Esophagus muscularis mucosa (tissue), 4 donors: ENCODE measurements around the gene TBX2. TPM values are rescaled to one million over a fixed set of nuclear protein-coding genes. Genes with fewer than 3 reads are reported as not detected.
A peak's percentile ranks its signal among the peaks of the same experiment; 100 is the strongest.
"Not testable (repeated sequence)": the region's sequence is repeated elsewhere in the genome, so short reads cannot be mapped to it uniquely, and the experiment has no call there.

Experiments used
- DNase-seq: peaks from one replicate; pipeline ENCODE4 v3.0.0-alpha.2; 2017; ENCODE audit errors: extremely low spot score
- H3K27ac ChIP-seq, 4 donors: fragments of 200-600 bp; sonication (generic); replicated peaks in 1 of 4; 1 replicate in 3 of 4; 2 replicates in 1 of 4; pipeline ENCODE4 v1.5.1; 2016 to 2019; ENCODE audit warnings: mild to moderate bottlenecking in 1 of 4
- H3K27me3 ChIP-seq, 4 donors: fragments of 200-600 bp; sonication (generic); one replicate each; pipeline versions ENCODE4 v1.5.1 to v1.6.0; 2016 to 2019
- H3K36me3 ChIP-seq, 4 donors: fragments of 200-600 bp; sonication (generic); one replicate each; pipeline ENCODE4 v1.5.1; 2016 to 2019
- H3K4me1 ChIP-seq, 4 donors: fragments of 200-600 bp; sonication (generic); one replicate each; pipeline ENCODE4 v1.5.1; 2016 to 2019
- H3K4me3 ChIP-seq, 4 donors: fragments of 200-600 bp; sonication (generic); 1 replicate in 2 of 4; 2 replicates in 2 of 4; pipeline ENCODE4 v1.5.1; 2016 to 2019; ENCODE audit warnings: mild to moderate bottlenecking in 4 of 4, moderate library complexity in 1 of 4
- H3K9me3 ChIP-seq, 4 donors: fragments of 200-600 bp; sonication (generic); 1 replicate in 3 of 4; 2 replicates in 1 of 4; pipeline ENCODE4 v1.5.1; 2016 to 2019
- EP300 ChIP-seq: sonication (generic); formaldehyde crosslinking; IDR thresholded peaks from one replicate; pipeline ENCODE4 v1.6.1; 2017; ENCODE audit warnings: antibody characterized with exemption
- POLR2A ChIP-seq: fragments of 450-650 bp; IDR thresholded peaks from one replicate; pipeline ENCODE4 v1.6.1; 2017; ENCODE audit warnings: antibody characterized with exemption, moderate library complexity, mild to moderate bottlenecking, low read depth
- POLR2AphosphoS5 ChIP-seq, 2 donors: sonication (generic); formaldehyde crosslinking; IDR thresholded peaks; one replicate each; pipeline ENCODE4 v1.6.1; 2017; ENCODE audit warnings: antibody characterized with exemption in 2 of 2
- WGBS: methylation state at CpG from one replicate; pipeline ENCODE4 v1.1.5; 2018; 5-methylcytosine and 5-hydroxymethylcytosine counted together
- intact Hi-C: fragments of 100-400 bp; cut with DNase I; formaldehyde crosslinking; loops from one replicate; pipeline ENCODE4 v1.15.1; 2023
- total RNA-seq, 4 donors: library from RNA; depleted of rRNA; stranded (reverse); fragments of >200 nt; gene quantifications; one replicate each; pipeline versions ENCODE4 v1.1.0 to v1.2.1, GENCODE V29; 2016
- TF ChIP-seq, protein P1 (sequence below), 3 experiments: fragments of 200-600 bp in 2 of 3; fragments of 450-650 bp in 1 of 3; sonication (generic) in 2 of 3; IDR thresholded peaks; one replicate each; pipeline ENCODE4 v1.5.1; 2017 to 2019; ENCODE audit warnings: antibody characterized with exemption in 3 of 3, mild to moderate bottlenecking in 2 of 3, moderate library complexity in 1 of 3

TBX2 gene
- total RNA-seq, 4 donors from 2014 or later, result 17.9 to 42.6 (median 31.3) TPM

GRCh38 chr17:61354895-61355874, 44.5 kb upstream of the TBX2 start:
- no peak for TF ChIP-seq POLR2A
- no peaks in the 10 kb centered on the region for H3K36me3 ChIP-seq
- H3K27ac ChIP-seq, result no peak overlapping the region
- 80% methylated on average over 10 of the region's 10 CpGs for WGBS
- intact Hi-C loops, result no loop called here
- no peaks in the 10 kb centered on the region for H3K27me3 ChIP-seq
- H3K4me1 ChIP-seq, result peaks cover 0 to 3% (median 0%) of the 10 kb centered on the region in 4 donors
- no peak overlapping the region for H3K4me3 ChIP-seq
- DNase-seq, result no peak
- H3K9me3 ChIP-seq, result no peaks in the 10 kb centered on the region

DNA sequence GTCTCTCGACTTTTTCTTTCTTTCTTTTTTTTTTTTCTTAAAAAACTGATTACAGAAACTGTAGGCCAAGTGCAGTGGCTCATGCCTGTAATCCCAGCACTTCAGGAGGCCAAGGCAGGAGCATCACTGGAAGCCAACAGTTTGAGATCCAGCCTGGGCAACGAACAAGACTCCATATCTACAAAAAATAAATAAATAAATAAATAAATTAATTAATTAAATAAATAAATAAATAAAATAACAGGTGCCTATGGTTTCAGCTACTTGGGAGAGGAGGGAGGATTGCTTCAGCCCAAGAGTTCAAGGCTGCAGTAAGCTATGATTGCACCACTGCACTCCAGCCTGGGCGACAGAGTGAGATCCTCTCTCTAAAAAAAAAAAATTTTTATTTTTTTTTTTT, 42.6 kb upstream of the TBX2 start:
- H3K4me1 ChIP-seq, result peaks cover 0 to 19% (median 2%) of the 10 kb centered on the region in 4 donors
- H3K4me3 ChIP-seq, DNase-seq, H3K9me3 ChIP-seq, H3K27me3 ChIP-seq, H3K27ac ChIP-seq, H3K36me3 ChIP-seq, intact Hi-C loops: not testable (repeated sequence)
- 90% methylated on average over 3 of the region's 3 CpGs for WGBS

- H3K36me3 ChIP-seq, DNase-seq, H3K27me3 ChIP-seq, intact Hi-C loops, H3K9me3 ChIP-seq, H3K4me3 ChIP-seq, H3K27ac ChIP-seq: not testable (repeated sequence)
- WGBS, result 97% methylated on average over 9 of the region's 9 CpGs
- peaks cover 0 to 19% (median 2%) of the 10 kb centered on the region in 4 donors for H3K4me1 ChIP-seq
Measured at GRCh38 chr17:61359513-61359912, 40.1 kb upstream of the TBX2 start.

DNA sequence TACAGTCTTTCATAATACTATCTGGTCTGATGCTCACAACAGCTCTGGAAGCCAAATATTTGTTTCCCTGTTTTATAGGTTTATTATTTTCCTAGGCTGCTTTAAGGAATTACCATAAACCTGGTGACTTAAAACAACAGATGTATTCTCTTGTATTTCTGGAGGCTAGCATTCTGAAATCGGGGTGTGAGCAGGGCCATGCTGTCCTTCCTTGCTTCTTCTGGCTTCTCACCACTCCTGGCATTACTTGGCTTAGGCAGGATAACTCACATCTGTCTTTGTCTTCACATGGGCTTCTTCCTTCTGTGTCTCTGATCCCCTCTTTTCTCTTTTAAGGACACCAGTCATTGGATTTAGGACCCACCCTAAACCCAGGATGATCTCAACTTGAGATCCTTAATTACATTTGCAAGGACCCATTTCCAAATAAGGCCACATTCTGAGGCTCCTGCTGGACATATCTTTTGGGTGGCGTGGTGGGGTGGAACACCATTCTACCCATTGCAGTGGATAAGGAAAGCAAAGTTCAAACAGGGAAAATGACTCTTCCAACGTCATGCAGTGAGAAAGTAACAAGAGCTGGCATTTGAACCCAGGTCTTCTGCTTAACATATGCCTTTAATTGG, 39.2 kb upstream of the TBX2 start:
- intact Hi-C loops, result no loop called here
- TF ChIP-seq POLR2A (no peak), POLR2AphosphoS5 (IDR thresholded peaks at IDR 0.05) (no peak), EP300 (no peak)
- TF ChIP-seq, protein P1, sequence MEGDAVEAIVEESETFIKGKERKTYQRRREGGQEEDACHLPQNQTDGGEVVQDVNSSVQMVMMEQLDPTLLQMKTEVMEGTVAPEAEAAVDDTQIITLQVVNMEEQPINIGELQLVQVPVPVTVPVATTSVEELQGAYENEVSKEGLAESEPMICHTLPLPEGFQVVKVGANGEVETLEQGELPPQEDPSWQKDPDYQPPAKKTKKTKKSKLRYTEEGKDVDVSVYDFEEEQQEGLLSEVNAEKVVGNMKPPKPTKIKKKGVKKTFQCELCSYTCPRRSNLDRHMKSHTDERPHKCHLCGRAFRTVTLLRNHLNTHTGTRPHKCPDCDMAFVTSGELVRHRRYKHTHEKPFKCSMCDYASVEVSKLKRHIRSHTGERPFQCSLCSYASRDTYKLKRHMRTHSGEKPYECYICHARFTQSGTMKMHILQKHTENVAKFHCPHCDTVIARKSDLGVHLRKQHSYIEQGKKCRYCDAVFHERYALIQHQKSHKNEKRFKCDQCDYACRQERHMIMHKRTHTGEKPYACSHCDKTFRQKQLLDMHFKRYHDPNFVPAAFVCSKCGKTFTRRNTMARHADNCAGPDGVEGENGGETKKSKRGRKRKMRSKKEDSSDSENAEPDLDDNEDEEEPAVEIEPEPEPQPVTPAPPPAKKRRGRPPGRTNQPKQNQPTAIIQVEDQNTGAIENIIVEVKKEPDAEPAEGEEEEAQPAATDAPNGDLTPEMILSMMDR (IDR thresholded peaks at IDR 0.05), result no peak
- H3K4me3 ChIP-seq, result no peak overlapping the region
- WGBS, result 93% methylated on average over 3 of the region's 3 CpGs
- no peaks in the 10 kb centered on the region for H3K9me3 ChIP-seq
- H3K4me1 ChIP-seq, result peaks cover 0 to 19% (median 2%) of the 10 kb centered on the region in 4 donors
- no peaks in the 10 kb centered on the region for H3K27me3 ChIP-seq
- H3K36me3 ChIP-seq, result no peaks in the 10 kb centered on the region
- no peak overlapping the region for H3K27ac ChIP-seq
- DNase-seq, result no peak

DNA sequence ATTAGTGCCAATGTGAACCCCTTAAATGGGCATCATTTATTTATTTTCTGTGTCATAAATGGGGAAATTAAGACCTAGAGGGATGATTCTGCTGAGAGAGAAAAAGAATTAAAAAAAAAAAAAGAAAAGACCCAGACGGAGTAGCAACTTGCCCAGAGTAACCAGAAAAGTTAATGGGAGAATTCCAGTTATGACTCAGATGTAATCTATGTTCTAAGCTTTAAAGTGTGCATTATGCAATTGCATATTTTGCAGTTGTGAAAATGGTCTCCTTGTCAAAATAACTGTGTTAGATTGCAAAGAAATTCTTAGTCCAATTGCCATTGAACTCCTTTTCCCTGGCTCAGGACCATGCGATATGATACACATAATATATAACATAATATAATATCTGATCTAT, 38.6 kb upstream of the TBX2 start:
- no peak for DNase-seq
- H3K36me3 ChIP-seq, result no peaks in the 10 kb centered on the region
- no peak overlapping the region for H3K27ac ChIP-seq
- no peaks in the 10 kb centered on the region for H3K9me3 ChIP-seq
- intact Hi-C loops, result no loop called here
- no peak overlapping the region for H3K4me3 ChIP-seq
- no peak for TF ChIP-seq POLR2A
- TF ChIP-seq POLR2AphosphoS5 (IDR thresholded peaks at IDR 0.05), result peak in 1 of 2 donors; percentile 33
- peaks cover 0 to 19% (median 3%) of the 10 kb centered on the region in 4 donors for H3K4me1 ChIP-seq
- 79% methylated on average over 2 of the region's 2 CpGs for WGBS
- no peaks in the 10 kb centered on the region for H3K27me3 ChIP-seq

DNA sequence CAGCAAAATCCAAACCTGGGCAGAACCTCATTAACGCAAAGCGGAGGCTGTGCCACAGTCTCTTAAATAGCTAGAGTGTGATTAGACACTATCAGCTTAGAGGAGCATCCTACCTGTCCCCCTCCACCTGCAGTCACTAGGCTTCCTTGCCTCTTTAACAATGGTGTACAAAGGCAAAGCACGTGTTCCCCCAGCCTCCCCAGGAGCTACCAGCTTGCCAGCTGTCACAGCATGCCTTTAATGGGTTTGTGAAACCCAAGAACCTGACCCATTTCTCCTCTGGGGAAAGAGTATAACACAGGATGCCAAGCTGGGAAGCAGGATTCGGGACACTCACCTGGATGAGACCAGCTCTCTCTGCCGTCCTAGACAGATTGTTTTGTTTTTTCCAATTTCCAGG, 37.2 kb upstream of the TBX2 start:
- Histone ChIP-seq H3K4me3 (no peak overlapping the region), H3K27me3 (no peaks in the 10 kb centered on the region), H3K4me1 (peaks cover 7 to 29% (median 12%) of the 10 kb centered on the region in 4 donors), H3K36me3 (no peaks in the 10 kb centered on the region), H3K27ac (no peak overlapping the region), H3K9me3 (no peaks in the 10 kb centered on the region)
- 86% methylated on average over 5 of the region's 5 CpGs for WGBS
- intact Hi-C loops, result no loop called here
- no peak for DNase-seq
- TF ChIP-seq EP300 (no peak), POLR2A (no peak), POLR2AphosphoS5 (IDR thresholded peaks at IDR 0.05) (no peak)
- TF ChIP-seq, protein P1 (IDR thresholded peaks at IDR 0.05), result no peak
